ENCODE data around the gene EXOSC6.
"Not testable (repeated sequence)": the region's sequence is repeated elsewhere in the genome, so short reads cannot be mapped to it uniquely, and the experiment has no call there.

The EXOSC6 gene

GRCh38 chr16:70251629-70252354 lies at the start of gene EXOSC6:
Gene EXOSC6 (minus strand): TSS chr16:70251940. CDS start chr16:70251900, 40 bp downstream.
- H3K4me3 ChIP-seq (ENCODE audit: low read length): peak within 1 kb of the TSS; percentile 75
- no peak within 1 kb of the TSS for H2AFZ ChIP-seq (ENCODE audit: low read depth, low read length)
- peaks cover 9% of the 10 kb centered on the region for H3K4me1 ChIP-seq (ENCODE audit: insufficient read depth, low read length)
- no peaks in the 10 kb centered on the region for H3K9me3 ChIP-seq (ENCODE audit: low read length)
- H3K27me3 ChIP-seq (ENCODE audit: insufficient read depth, low read length): no peaks in the 10 kb centered on the region
- peaks cover 45% of the 10 kb centered on the region for H3K36me3 ChIP-seq (ENCODE audit: insufficient read depth, low read length)

GRCh38 chr16:70301121-70301520 lies 49.4 kb upstream of the EXOSC6 start:
- H3K4me3 ChIP-seq (ENCODE audit: low read length): no peak overlapping the region
- H3K36me3 ChIP-seq (ENCODE audit: insufficient read depth, low read length): peaks cover 8% of the 10 kb centered on the region
- peaks cover 3% of the 10 kb centered on the region for H3K4me1 ChIP-seq (ENCODE audit: insufficient read depth, low read length)
- H3K9me3 ChIP-seq (ENCODE audit: low read length): peaks cover 5% of the 10 kb centered on the region
- no peak overlapping the region for H2AFZ ChIP-seq (ENCODE audit: low read depth, low read length)
- no peaks in the 10 kb centered on the region for H3K27me3 ChIP-seq (ENCODE audit: insufficient read depth, low read length)

- peak within 1 kb of the TSS; percentile 84 for H3K4me3 ChIP-seq (ENCODE audit: low read length)
- H3K36me3 ChIP-seq (ENCODE audit: insufficient read depth, low read length): peaks cover 4% of the 10 kb centered on the region
- no peaks in the 10 kb centered on the region for H3K27me3 ChIP-seq (ENCODE audit: insufficient read depth, low read length)
- H2AFZ ChIP-seq (ENCODE audit: low read depth, low read length): peak within 1 kb of the TSS; percentile 67
- H3K4me1 ChIP-seq (ENCODE audit: insufficient read depth, low read length): peaks cover 3% of the 10 kb centered on the region
- peaks cover 5% of the 10 kb centered on the region for H3K9me3 ChIP-seq (ENCODE audit: low read length)
Observed at GRCh38 chr16:70298988-70299938, 47.5 kb upstream of the EXOSC6 start, which contains the start of gene DDX19B. Gene DDX19B (plus strand): TSS chr16:70299186. CDS start chr16:70299298, 112 bp downstream.

GRCh38 chr16:70295634-70296033 lies 43.9 kb upstream of the EXOSC6 start:
- peaks cover 3% of the 10 kb centered on the region for H3K4me1 ChIP-seq (ENCODE audit: insufficient read depth, low read length)
- H3K36me3 ChIP-seq (ENCODE audit: insufficient read depth, low read length): no peaks in the 10 kb centered on the region
- H3K9me3 ChIP-seq (ENCODE audit: low read length): no peaks in the 10 kb centered on the region
- H3K27me3 ChIP-seq (ENCODE audit: insufficient read depth, low read length): no peaks in the 10 kb centered on the region
- H2AFZ ChIP-seq (ENCODE audit: low read depth, low read length): no peak overlapping the region
- H3K4me3 ChIP-seq (ENCODE audit: low read length): no peak overlapping the region

- no peaks in the 10 kb centered on the region for H3K9me3 ChIP-seq (ENCODE audit: low read length)
- H3K27me3 ChIP-seq (ENCODE audit: insufficient read depth, low read length): no peaks in the 10 kb centered on the region
- no peaks in the 10 kb centered on the region for H3K36me3 ChIP-seq (ENCODE audit: insufficient read depth, low read length)
- H3K4me3 ChIP-seq (ENCODE audit: low read length): no peak overlapping the region
- H3K4me1 ChIP-seq (ENCODE audit: insufficient read depth, low read length): peaks cover 7% of the 10 kb centered on the region
- H2AFZ ChIP-seq (ENCODE audit: low read depth, low read length): no peak overlapping the region
Observed at GRCh38 chr16:70294385-70295025, 42.8 kb upstream of the EXOSC6 start.

GRCh38 chr16:70292148-70292547 lies 40.4 kb upstream of the EXOSC6 start:
- H3K9me3 ChIP-seq (ENCODE audit: low read length); H3K27me3 ChIP-seq (ENCODE audit: insufficient read depth, low read length); H3K4me3 ChIP-seq (ENCODE audit: low read length); H3K4me1 ChIP-seq (ENCODE audit: insufficient read depth, low read length); H2AFZ ChIP-seq (ENCODE audit: low read depth, low read length); H3K36me3 ChIP-seq (ENCODE audit: insufficient read depth, low read length): not testable (repeated sequence)

GRCh38 chr16:70290949-70291519 lies 39.3 kb upstream of the EXOSC6 start:
- Histone ChIP-seq H3K27me3 (ENCODE audit: insufficient read depth, low read length) (no peaks in the 10 kb centered on the region), H2AFZ (ENCODE audit: low read depth, low read length) (no peak overlapping the region), H3K9me3 (ENCODE audit: low read length) (no peaks in the 10 kb centered on the region), H3K4me3 (ENCODE audit: low read length) (no peak overlapping the region), H3K36me3 (ENCODE audit: insufficient read depth, low read length) (no peaks in the 10 kb centered on the region), H3K4me1 (ENCODE audit: insufficient read depth, low read length) (peaks cover 5% of the 10 kb centered on the region)

GRCh38 chr16:70289229-70290094 lies 37.7 kb upstream of the EXOSC6 start, which contains the start of gene AARS1:
Gene AARS1 (minus strand): TSS chr16:70289506. CDS start chr16:70282763, 6,743 bp downstream.
- Histone ChIP-seq H2AFZ (ENCODE audit: low read depth, low read length) (peak within 1 kb of the TSS; percentile 68), H3K9me3 (ENCODE audit: low read length) (no peaks in the 10 kb centered on the region), H3K36me3 (ENCODE audit: insufficient read depth, low read length) (peaks cover 15% of the 10 kb centered on the region), H3K27me3 (ENCODE audit: insufficient read depth, low read length) (no peaks in the 10 kb centered on the region), H3K4me1 (ENCODE audit: insufficient read depth, low read length) (peaks cover 5% of the 10 kb centered on the region), H3K4me3 (ENCODE audit: low read length) (peak within 1 kb of the TSS; percentile 98)

GRCh38 chr16:70287304-70287971 lies 35.7 kb upstream of the EXOSC6 start:
- not testable (repeated sequence) for H3K9me3 ChIP-seq (ENCODE audit: low read length); H3K4me1 ChIP-seq (ENCODE audit: insufficient read depth, low read length); H2AFZ ChIP-seq (ENCODE audit: low read depth, low read length); H3K27me3 ChIP-seq (ENCODE audit: insufficient read depth, low read length)
- peaks cover 24% of the 10 kb centered on the region for H3K36me3 ChIP-seq (ENCODE audit: insufficient read depth, low read length)
- H3K4me3 ChIP-seq (ENCODE audit: low read length): peak overlapping the region; percentile 98

GRCh38 chr16:70276392-70276791 lies 24.7 kb upstream of the EXOSC6 start:
- Histone ChIP-seq H2AFZ (ENCODE audit: low read depth, low read length) (no peak overlapping the region), H3K9me3 (ENCODE audit: low read length) (no peaks in the 10 kb centered on the region), H3K4me3 (ENCODE audit: low read length) (no peak overlapping the region), H3K27me3 (ENCODE audit: insufficient read depth, low read length) (no peaks in the 10 kb centered on the region), H3K36me3 (ENCODE audit: insufficient read depth, low read length) (peaks cover 66% of the 10 kb centered on the region), H3K4me1 (ENCODE audit: insufficient read depth, low read length) (no peaks in the 10 kb centered on the region)

- no peaks in the 10 kb centered on the region for H3K9me3 ChIP-seq (ENCODE audit: low read length)
- H3K27me3 ChIP-seq (ENCODE audit: insufficient read depth, low read length): no peaks in the 10 kb centered on the region
- peaks cover 67% of the 10 kb centered on the region for H3K36me3 ChIP-seq (ENCODE audit: insufficient read depth, low read length)
- H2AFZ ChIP-seq (ENCODE audit: low read depth, low read length): no peak overlapping the region
- H3K4me1 ChIP-seq (ENCODE audit: insufficient read depth, low read length): no peaks in the 10 kb centered on the region
- H3K4me3 ChIP-seq (ENCODE audit: low read length): no peak overlapping the region
Observed at GRCh38 chr16:70271696-70272095, 20.0 kb upstream of the EXOSC6 start.
